MM.1S (cell line): ENCODE data around the gene PIGP.
"Not testable (repeated sequence)": the region's sequence is repeated elsewhere in the genome, so short reads cannot be mapped to it uniquely, and the experiment has no call there.

Experiments used
- DNase-seq: peaks from one replicate; pipeline ENCODE4 v3.0.0-alpha.2; 2015
- H2AFZ ChIP-seq: fragments of 300-600 bp; sonication (generic); 2 replicates; pipeline ENCODE4 v1.6.0; 2016; ENCODE audit warnings: antibody characterized with exemption, low read length
- H3F3A ChIP-seq: fragments of 300-600 bp; sonication (generic); 2 replicates; pipeline ENCODE4 v1.6.1; 2016; ENCODE audit warnings: mild to moderate bottlenecking, antibody characterized with exemption, low read length, moderate library complexity, mixed read lengths; ENCODE audit not compliant: insufficient read depth
- H3K27ac ChIP-seq: fragments of 300-600 bp; sonication (generic); 2 replicates; pipeline ENCODE4 v1.5.1; 2016; ENCODE audit warnings: mild to moderate bottlenecking, low read length
- H3K27me3 ChIP-seq: fragments of 300-600 bp; sonication (generic); replicated peaks from 2 replicates; pipeline ENCODE4 v1.6.0; 2016; ENCODE audit warnings: low read length; ENCODE audit not compliant: insufficient read depth
- H3K36me3 ChIP-seq: fragments of 300-600 bp; sonication (generic); replicated peaks from 2 replicates; pipeline ENCODE4 v1.6.1; 2016; ENCODE audit warnings: mild to moderate bottlenecking, low read length, mixed read lengths; ENCODE audit not compliant: insufficient read depth
- H3K4me1 ChIP-seq: fragments of 300-600 bp; sonication (generic); 2 replicates; pipeline ENCODE4 v1.6.1; 2016; ENCODE audit warnings: low read length, mixed read lengths
- H3K4me2 ChIP-seq: fragments of 300-600 bp; sonication (generic); 2 replicates; pipeline ENCODE4 v1.6.0; 2016; ENCODE audit warnings: low read depth, low read length
- H3K4me3 ChIP-seq: fragments of 300-600 bp; sonication (generic); 2 replicates; pipeline ENCODE4 v1.5.1; 2016; ENCODE audit warnings: low read length, mixed read lengths
- H3K79me2 ChIP-seq: fragments of 300-600 bp; sonication (generic); 2 replicates; pipeline ENCODE4 v1.6.1; 2016; ENCODE audit warnings: mixed run types, low read length, mixed read lengths
- H3K9ac ChIP-seq: fragments of 300-600 bp; sonication (generic); 2 replicates; pipeline ENCODE4 v1.6.1; 2016; ENCODE audit warnings: low read length, mixed read lengths
- H3K9me2 ChIP-seq: fragments of 300-600 bp; sonication (generic); replicated peaks from 2 replicates; pipeline ENCODE4 v1.6.1; 2016; ENCODE audit warnings: mild to moderate bottlenecking, low read length, mixed read lengths; ENCODE audit not compliant: insufficient read depth
- H3K9me3 ChIP-seq: fragments of 300-600 bp; sonication (generic); replicated peaks from 2 replicates; pipeline ENCODE4 v1.6.1; 2016; ENCODE audit warnings: mild to moderate bottlenecking, low read length, mixed read lengths; ENCODE audit not compliant: insufficient read depth
- H4K20me1 ChIP-seq: fragments of 300-600 bp; sonication (generic); 2 replicates; pipeline ENCODE4 v1.6.1; 2016; ENCODE audit warnings: mild to moderate bottlenecking, low read length, moderate library complexity, mixed read lengths; ENCODE audit not compliant: insufficient read depth
- CTCF ChIP-seq: fragments of 300-600 bp; sonication (generic); IDR thresholded peaks from 2 replicates; pipeline ENCODE4 v1.5.1; 2016; ENCODE audit warnings: antibody characterized with exemption, low read length, mixed read lengths
- EZH2 ChIP-seq: fragments of 300-600 bp; sonication (generic); optimal IDR thresholded peaks from 2 replicates; pipeline ENCODE3; 2017; ENCODE audit warnings: low read depth, mild to moderate bottlenecking, antibody characterized with exemption, low read length, mixed read lengths
- EZH2phosphoT487 ChIP-seq: fragments of 300-600 bp; sonication (generic); IDR thresholded peaks from 2 replicates; pipeline ENCODE4 v1.6.1; 2018; ENCODE audit warnings: antibody characterized with exemption, low read length

Gene PIGP

GRCh38 chr21:37036177-37036576, 36.7 kb downstream of the PIGP start:
- TF ChIP-seq CTCF (no peak), EZH2phosphoT487 (no peak), EZH2 (no peak)
- H4K20me1 ChIP-seq = no peaks in the 10 kb centered on the region
- no peaks in the 10 kb centered on the region for H3F3A ChIP-seq
- no peak overlapping the region for H3K27ac ChIP-seq
- no peaks in the 10 kb centered on the region for H3K9me3 ChIP-seq
- H3K9me2 ChIP-seq = no peaks in the 10 kb centered on the region
- no peaks in the 10 kb centered on the region for H3K79me2 ChIP-seq
- no peak overlapping the region for H3K4me2 ChIP-seq
- no peaks in the 10 kb centered on the region for H3K36me3 ChIP-seq
- no peaks in the 10 kb centered on the region for H3K4me1 ChIP-seq
- no peaks in the 10 kb centered on the region for H3K27me3 ChIP-seq
- H3K9ac ChIP-seq = no peak overlapping the region
- H3K4me3 ChIP-seq = no peak overlapping the region
- H2AFZ ChIP-seq = no peak overlapping the region
- DNase-seq = no peak

- H3F3A ChIP-seq, H2AFZ ChIP-seq, H3K27ac ChIP-seq, H3K4me3 ChIP-seq, DNase-seq, H3K79me2 ChIP-seq, H3K9me2 ChIP-seq, H3K36me3 ChIP-seq, H3K9me3 ChIP-seq, H3K4me2 ChIP-seq, H3K9ac ChIP-seq, H3K27me3 ChIP-seq, H3K4me1 ChIP-seq, H4K20me1 ChIP-seq: not testable (repeated sequence)
These were observed 38.5 kb downstream of the PIGP start for GRCh38 chr21:37034394-37034793.

- no peak overlapping the region for H3K4me3 ChIP-seq
- no peaks in the 10 kb centered on the region for H3K4me1 ChIP-seq
- H3F3A ChIP-seq = no peaks in the 10 kb centered on the region
- H3K4me2 ChIP-seq = no peak overlapping the region
- no peak for DNase-seq
- no peaks in the 10 kb centered on the region for H3K9me2 ChIP-seq
- no peaks in the 10 kb centered on the region for H3K79me2 ChIP-seq
- H3K27ac ChIP-seq = no peak overlapping the region
- no peaks in the 10 kb centered on the region for H3K36me3 ChIP-seq
- no peak for TF ChIP-seq EZH2phosphoT487
- TF ChIP-seq EZH2 = no peak
- no peak for TF ChIP-seq CTCF
- no peak overlapping the region for H3K9ac ChIP-seq
- H3K9me3 ChIP-seq = no peaks in the 10 kb centered on the region
- no peak overlapping the region for H2AFZ ChIP-seq
- no peaks in the 10 kb centered on the region for H4K20me1 ChIP-seq
- no peaks in the 10 kb centered on the region for H3K27me3 ChIP-seq
These were observed 39.9 kb downstream of the PIGP start for GRCh38 chr21:37032877-37033471.

GRCh38 chr21:37032293-37032692, 40.6 kb downstream of the PIGP start:
- H3K4me3 ChIP-seq = no peak overlapping the region
- no peaks in the 10 kb centered on the region for H3K4me1 ChIP-seq
- no peaks in the 10 kb centered on the region for H4K20me1 ChIP-seq
- no peak overlapping the region for H3K27ac ChIP-seq
- no peak for DNase-seq
- H3K27me3 ChIP-seq = no peaks in the 10 kb centered on the region
- H3K9me3 ChIP-seq = no peaks in the 10 kb centered on the region
- no peak for TF ChIP-seq EZH2phosphoT487
- TF ChIP-seq CTCF = no peak
- TF ChIP-seq EZH2 = no peak
- H3K4me2 ChIP-seq = no peak overlapping the region
- H2AFZ ChIP-seq = no peak overlapping the region
- no peaks in the 10 kb centered on the region for H3K9me2 ChIP-seq
- no peaks in the 10 kb centered on the region for H3K36me3 ChIP-seq
- H3K79me2 ChIP-seq = no peaks in the 10 kb centered on the region
- no peak overlapping the region for H3K9ac ChIP-seq
- H3F3A ChIP-seq = no peaks in the 10 kb centered on the region
